Measurements from ENCODE around the gene ACSF3. TPM values are rescaled to one million over a fixed set of nuclear protein-coding genes. Genes with fewer than 3 reads are reported as not detected.

ACSF3 gene
- total and polyA plus RNA-seq, 4 donors = 15.3 to 27.3 (median 18.8) TPM

DNA sequence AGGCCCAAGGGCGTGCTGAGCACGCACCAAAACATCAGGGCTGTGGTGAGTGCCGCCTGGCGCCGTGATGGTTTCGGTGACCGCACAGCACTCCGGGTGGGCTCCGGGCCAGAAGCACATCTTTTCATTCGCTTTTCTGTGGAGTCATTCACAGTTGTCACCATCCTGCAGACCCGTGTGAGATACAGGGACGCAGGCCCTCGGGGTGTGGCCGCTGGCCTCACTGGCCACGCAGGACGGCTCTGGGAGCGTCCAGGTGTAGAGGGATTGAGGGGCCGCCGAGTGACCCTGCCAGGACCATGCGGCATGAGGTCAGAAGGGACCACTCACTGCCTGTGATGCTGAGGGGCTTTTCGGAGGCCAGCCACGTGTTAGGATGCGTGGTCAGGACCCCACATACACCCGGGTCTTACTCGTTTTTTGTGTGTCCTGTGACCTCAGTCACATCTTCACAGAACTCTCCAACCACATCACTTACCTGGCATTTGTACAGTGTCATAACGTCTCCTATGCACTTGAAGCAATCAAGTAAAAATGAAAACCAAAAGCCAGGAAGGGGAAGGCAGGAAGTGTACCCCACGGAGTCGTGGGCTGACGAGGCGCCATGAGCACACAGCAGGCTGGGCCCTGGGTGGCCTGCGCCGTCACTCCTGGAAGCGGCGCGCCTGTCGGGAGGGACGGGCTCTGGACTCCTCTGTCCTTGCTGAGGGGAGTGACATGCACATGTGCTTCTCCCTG lies 7.8 kb downstream of the ACSF3 start:
- H3K9me3 ChIP-seq (ENCODE audit: control insufficient read depth in 4 of 4, low read length in 3 of 4) = no peaks in the 10 kb centered on the region
- 91% methylated on average over 37 of the region's 37 CpGs for WGBS
- peaks cover 9 to 20% (median 14%) of the 10 kb centered on the region in 4 donors for H3K4me1 ChIP-seq (ENCODE audit: control insufficient read depth in 4 of 4, insufficient read depth in 4 of 4, low read length in 3 of 4)
- H3K27ac ChIP-seq (ENCODE audit: low read depth in 1 of 2, low read length in 2 of 2) = no peak overlapping the region
- H3K9ac ChIP-seq (ENCODE audit: low read depth in 1 of 2, low read length in 2 of 2) = no peak overlapping the region
- H3K36me3 ChIP-seq (ENCODE audit: control insufficient read depth in 4 of 4, insufficient read depth in 3 of 4, low read depth in 1 of 4, low read length in 3 of 4) = peaks cover 10 to 46% (median 20%) of the 10 kb centered on the region in 4 donors
- no peak for DNase-seq (ENCODE audit: low spot score)
- TF ChIP-seq, protein P1, sequence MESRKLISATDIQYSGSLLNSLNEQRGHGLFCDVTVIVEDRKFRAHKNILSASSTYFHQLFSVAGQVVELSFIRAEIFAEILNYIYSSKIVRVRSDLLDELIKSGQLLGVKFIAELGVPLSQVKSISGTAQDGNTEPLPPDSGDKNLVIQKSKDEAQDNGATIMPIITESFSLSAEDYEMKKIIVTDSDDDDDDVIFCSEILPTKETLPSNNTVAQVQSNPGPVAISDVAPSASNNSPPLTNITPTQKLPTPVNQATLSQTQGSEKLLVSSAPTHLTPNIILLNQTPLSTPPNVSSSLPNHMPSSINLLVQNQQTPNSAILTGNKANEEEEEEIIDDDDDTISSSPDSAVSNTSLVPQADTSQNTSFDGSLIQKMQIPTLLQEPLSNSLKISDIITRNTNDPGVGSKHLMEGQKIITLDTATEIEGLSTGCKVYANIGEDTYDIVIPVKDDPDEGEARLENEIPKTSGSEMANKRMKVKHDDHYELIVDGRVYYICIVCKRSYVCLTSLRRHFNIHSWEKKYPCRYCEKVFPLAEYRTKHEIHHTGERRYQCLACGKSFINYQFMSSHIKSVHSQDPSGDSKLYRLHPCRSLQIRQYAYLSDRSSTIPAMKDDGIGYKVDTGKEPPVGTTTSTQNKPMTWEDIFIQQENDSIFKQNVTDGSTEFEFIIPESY (IDR thresholded peaks at IDR 0.05) = no peak
- TF ChIP-seq SP1 (IDR thresholded peaks at IDR 0.05) = no peak
- TF ChIP-seq TAF1 (conservative IDR thresholded peaks at IDR 0.05) = no peak
- no peak for TF ChIP-seq FOXA2 (IDR thresholded peaks at IDR 0.05)
- TF ChIP-seq REST (IDR thresholded peaks at IDR 0.05) = no peak
- no peak for TF ChIP-seq HNF4A (conservative IDR thresholded peaks at IDR 0.05)
- no peak for TF ChIP-seq ATF3 (IDR thresholded peaks at IDR 0.05)
- no peak for TF ChIP-seq GABPA (IDR thresholded peaks at IDR 0.05 in 1 of 2, conservative IDR thresholded peaks at IDR 0.05 in 1 of 2)
- TF ChIP-seq YY1 (IDR thresholded peaks at IDR 0.05) = no peak
- TF ChIP-seq NR2F2 (IDR thresholded peaks at IDR 0.05) = no peak
- TF ChIP-seq JUND (IDR thresholded peaks at IDR 0.05) = no peak
- H3K27me3 ChIP-seq (ENCODE audit: control insufficient read depth in 4 of 4, insufficient read depth in 4 of 4, low read length in 3 of 4) = no peaks in the 10 kb centered on the region
- no peak overlapping the region for H3K4me3 ChIP-seq (ENCODE audit: low read depth in 1 of 3, low read length in 3 of 3)

DNA sequence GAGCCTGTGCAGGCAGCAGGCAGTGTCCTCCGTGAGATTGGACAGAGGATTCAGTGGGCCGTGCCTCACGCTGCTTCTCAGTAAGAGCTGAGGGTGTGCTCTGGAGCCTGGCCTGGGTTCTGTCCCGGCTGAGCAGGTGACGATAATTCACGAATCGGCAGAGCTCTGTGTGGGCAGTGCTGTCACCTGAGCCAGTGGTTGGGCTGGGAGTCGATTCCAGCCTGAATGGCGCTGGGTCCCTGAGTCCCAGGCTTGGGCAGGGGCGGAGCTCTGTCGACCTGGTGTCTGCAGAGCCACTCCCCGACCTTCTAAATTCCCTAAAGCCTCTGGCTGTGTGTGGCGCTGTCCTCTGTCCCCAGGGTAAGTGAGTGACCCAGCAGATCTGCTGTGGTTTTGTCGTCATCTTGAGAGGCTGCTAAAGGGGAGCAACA lies 8.4 kb downstream of the ACSF3 start:
- 82% methylated on average over 14 of the region's 14 CpGs for WGBS
- TF ChIP-seq EGR1 (IDR thresholded peaks at IDR 0.05; ENCODE audit: low read depth in 2 of 2) (no peak), REST (IDR thresholded peaks at IDR 0.05) (no peak), YY1 (IDR thresholded peaks at IDR 0.05) (no peak), FOXA1 (IDR thresholded peaks at IDR 0.05) (no peak)
- Histone ChIP-seq H3K27me3 (ENCODE audit: control insufficient read depth in 4 of 4, insufficient read depth in 4 of 4, low read length in 3 of 4) (no peaks in the 10 kb centered on the region), H3K4me1 (ENCODE audit: control insufficient read depth in 4 of 4, insufficient read depth in 4 of 4, low read length in 3 of 4) (peaks cover 9 to 20% (median 14%) of the 10 kb centered on the region in 4 donors), H3K4me3 (ENCODE audit: low read depth in 1 of 3, low read length in 3 of 3) (no peak overlapping the region), H3K9ac (ENCODE audit: low read depth in 1 of 2, low read length in 2 of 2) (no peak overlapping the region), H3K27ac (ENCODE audit: low read depth in 1 of 2, low read length in 2 of 2) (no peak overlapping the region), H3K36me3 (ENCODE audit: control insufficient read depth in 4 of 4, insufficient read depth in 3 of 4, low read depth in 1 of 4, low read length in 3 of 4) (peaks cover 10 to 52% (median 21%) of the 10 kb centered on the region in 4 donors), H3K9me3 (ENCODE audit: control insufficient read depth in 4 of 4, low read length in 3 of 4) (no peaks in the 10 kb centered on the region)
- no peak for DNase-seq (ENCODE audit: low spot score)
